ENCODE results near the gene LPIN3.

- TF ChIP-seq SIN3A (IDR thresholded peaks at IDR 0.05; ENCODE audit: low read depth): no peak
- no peak for TF ChIP-seq CTCF (IDR thresholded peaks at IDR 0.05 in 2 of 3, conservative IDR thresholded peaks at IDR 0.05 in 1 of 3; ENCODE audit: borderline replicate concordance in 1 of 3, insufficient read depth in 1 of 3, low read depth in 2 of 3, low read length in 2 of 3)
- TF ChIP-seq SP1 (IDR thresholded peaks at IDR 0.05; ENCODE audit: low read depth): no peak
- no peak for TF ChIP-seq RAD21 (IDR thresholded peaks at IDR 0.05; ENCODE audit: low read depth)
- TF ChIP-seq YY1 (IDR thresholded peaks at IDR 0.05; ENCODE audit: extremely low read depth, insufficient replicate concordance, low read depth, low read length): no peak
- TF ChIP-seq EZH2 (IDR thresholded peaks at IDR 0.05): no peak
- TF ChIP-seq REST (IDR thresholded peaks at IDR 0.05; ENCODE audit: low read depth): no peak
- no peak for TF ChIP-seq MAX (IDR thresholded peaks at IDR 0.05)
- no peak for TF ChIP-seq POLR2AphosphoS5 (IDR thresholded peaks at IDR 0.05; ENCODE audit: low read depth, low read length)
- no peak for TF ChIP-seq ELF1 (IDR thresholded peaks at IDR 0.05; ENCODE audit: borderline replicate concordance, low read depth)
- no peak for TF ChIP-seq ATF3 (IDR thresholded peaks at IDR 0.05)
Measured at GRCh38 chr20:41377275-41377674, 36.7 kb downstream of the LPIN3 start.
